ENCODE results near the gene PCOLCE2.
"Not testable (repeated sequence)": the region's sequence is repeated elsewhere in the genome, so short reads cannot be mapped to it uniquely, and the experiment has no call there.

The PCOLCE2 gene

DNA sequence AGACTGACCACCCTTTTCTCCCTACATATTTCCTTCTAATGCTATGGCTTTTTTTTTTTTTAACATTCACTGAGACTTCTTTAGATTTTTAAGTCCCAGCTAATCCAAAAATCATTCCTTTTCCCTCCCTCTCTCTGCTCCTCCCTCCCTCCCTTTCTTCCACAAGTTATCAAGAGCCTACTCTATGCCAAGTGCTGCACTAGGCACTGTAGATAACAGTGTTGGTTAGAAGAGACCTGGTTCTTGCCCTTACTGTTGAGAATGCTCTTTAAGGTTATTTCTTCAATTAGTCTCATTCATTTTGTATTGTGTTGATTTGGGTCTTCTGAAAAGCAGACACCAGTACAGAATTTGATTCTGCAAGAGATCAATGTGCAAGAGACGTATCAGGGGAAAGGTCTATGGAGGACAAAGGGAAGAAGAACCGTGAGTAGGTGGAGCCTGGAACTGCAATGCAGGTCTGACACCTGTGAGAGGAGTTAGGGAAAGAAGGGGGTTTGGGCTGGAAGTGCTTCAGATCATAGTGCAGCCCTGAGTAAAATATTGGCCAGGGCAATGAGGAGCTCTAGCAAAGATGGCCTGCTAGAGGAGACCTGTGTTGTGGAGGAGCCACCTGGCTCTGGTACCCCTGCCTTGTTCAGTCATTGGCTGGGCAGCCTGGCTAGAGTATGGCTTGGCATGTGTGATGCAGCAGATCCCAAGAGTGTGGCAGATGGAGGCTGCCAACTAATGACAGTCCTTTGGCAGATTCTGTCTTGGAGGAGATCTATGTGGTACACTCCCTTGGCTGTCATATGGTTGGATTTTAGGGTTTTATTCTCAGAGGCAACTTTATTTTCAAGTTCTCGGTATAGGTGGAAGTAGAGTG, 9.7 kb upstream of the PCOLCE2 start:
- ATAC-seq: no peak
- DNase-seq: no peak

GRCh38 chr3:142897807-142898206, 8.9 kb upstream of the PCOLCE2 start:
- no peak for DNase-seq
- ATAC-seq: no peak

DNA sequence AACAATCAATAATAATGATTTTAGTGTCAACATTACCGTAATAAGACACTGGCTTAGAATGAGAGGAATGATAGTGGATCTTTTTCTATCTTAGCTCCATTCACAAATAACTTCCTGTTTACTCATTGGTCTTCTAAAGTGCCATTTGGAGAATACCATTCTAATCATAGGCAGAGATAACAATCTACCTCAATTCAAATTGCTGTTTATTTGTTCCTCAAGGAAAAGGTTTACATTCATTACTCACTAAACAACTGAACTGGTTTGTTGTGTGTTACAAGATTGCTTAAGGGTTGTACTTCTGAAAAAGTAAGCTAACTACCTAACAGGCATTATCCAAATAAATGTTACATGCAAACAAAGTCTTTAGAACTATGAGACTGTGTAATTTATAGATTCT, 8.1 kb upstream of the PCOLCE2 start:
- ATAC-seq: no peak
- DNase-seq: no peak

DNA sequence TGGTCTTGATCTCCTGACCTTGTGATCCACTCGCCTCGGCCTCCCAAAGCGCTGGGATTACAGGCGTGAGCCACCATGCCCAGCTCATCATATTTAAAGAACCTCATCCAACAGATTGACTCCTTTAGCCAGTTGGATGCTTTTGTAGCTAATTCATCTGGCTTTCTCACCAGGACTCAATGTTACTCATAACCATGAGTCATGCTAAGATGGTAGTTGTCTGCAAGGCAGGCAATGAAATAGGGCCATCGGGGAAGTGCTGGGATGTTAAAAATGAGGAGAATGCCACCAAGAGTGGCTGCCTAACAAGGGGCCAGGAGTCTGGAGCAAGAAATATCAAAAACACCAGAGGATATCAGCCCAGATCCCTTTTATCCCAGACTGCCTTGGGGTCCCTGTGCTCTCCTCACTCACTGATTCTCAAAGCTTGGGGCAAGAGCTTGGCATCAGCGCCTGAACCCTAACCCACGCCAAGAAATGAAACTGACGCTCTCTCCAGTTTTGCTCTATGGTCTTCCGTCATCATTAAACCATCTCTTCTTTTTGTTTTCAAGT, 7.4 kb upstream of the PCOLCE2 start:
- no peak for ATAC-seq
- DNase-seq: no peak

- no peak for DNase-seq
- no peak for ATAC-seq
Measured at GRCh38 chr3:142894493-142894892, 5.6 kb upstream of the PCOLCE2 start.

DNA sequence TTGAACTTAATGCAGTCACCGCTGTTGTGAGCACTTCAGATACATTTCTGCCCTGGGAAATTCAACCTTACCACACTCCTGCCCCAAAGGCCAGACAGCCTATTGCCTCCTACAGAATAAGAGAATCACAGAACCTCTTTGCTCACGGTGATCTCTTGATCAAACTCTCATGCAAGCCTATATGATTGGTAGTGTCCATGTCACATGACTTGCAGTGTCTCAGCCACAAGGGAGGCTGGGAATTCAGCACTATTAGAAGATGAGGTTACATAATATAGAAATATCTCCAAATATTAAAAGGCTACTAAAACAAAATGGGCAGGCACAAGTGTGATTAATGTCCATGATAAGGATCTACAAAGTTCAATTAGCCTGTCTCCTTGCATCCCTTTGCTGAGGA, 3.8 kb upstream of the PCOLCE2 start:
- DNase-seq (no peak), ATAC-seq (no peak)

DNA sequence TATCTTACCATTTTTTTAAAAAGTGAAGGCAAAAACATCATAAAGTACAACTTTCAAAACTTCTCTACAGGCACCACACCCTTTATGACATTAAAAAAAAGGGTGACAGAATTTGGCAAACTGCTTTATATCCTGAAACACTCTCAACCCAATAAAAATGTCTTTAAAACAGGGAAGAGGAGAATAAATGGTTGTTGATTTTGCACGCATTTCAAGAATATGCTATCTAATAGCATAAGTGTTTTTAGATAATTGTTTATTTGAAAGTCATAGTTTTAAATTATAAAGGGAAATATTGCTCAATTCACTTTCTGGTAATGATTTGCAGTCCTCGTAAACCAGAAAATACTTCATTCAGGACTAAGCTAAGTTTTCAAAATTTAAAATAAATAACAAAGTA, 1.7 kb upstream of the PCOLCE2 start:
- ATAC-seq: no peak
- DNase-seq: no peak

DNA sequence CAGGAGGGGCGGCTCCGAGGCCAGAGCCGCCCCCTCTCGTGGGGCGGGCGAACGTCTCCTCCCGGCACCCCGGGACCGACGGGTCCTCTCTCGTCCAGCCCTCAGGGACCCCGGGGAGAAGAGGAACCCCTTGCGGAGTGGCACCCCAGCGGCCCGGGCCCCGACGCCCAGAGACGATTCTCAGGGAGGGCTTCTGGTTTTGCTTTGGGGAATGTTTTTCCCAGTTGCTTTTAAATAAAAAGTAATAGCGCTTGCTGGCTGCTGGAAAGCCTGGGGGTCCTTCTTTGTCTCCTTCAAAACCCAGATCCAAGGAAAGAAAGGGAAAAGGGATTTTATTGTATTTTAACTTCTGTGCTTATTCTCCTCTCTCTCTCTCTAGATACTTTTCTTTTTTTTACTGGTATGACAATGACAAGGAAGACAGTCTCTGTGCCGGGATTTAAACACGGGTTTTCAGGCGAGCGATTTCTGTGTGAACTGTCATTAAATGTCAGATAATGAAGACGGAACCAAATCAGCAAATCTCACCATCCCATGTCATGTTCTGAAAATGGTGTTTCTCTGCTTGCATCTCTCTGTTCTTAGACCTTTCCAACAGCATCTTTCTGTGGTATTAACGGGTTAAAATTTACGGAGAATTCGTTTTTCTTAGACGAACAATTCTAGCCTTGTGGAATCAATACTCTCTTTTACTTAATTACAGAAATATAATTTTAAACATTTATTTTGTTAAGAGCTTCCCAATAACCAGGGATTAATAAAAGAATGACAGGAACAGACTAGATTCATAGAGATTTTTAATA, 530 bp upstream of the PCOLCE2 start:
- DNase-seq (no peak), ATAC-seq (no peak)

- ATAC-seq: peak; percentile 20
- peak; percentile 15 for DNase-seq
Measured at GRCh38 chr3:142888099-142888480, 793 bp downstream of the PCOLCE2 start.

DNA sequence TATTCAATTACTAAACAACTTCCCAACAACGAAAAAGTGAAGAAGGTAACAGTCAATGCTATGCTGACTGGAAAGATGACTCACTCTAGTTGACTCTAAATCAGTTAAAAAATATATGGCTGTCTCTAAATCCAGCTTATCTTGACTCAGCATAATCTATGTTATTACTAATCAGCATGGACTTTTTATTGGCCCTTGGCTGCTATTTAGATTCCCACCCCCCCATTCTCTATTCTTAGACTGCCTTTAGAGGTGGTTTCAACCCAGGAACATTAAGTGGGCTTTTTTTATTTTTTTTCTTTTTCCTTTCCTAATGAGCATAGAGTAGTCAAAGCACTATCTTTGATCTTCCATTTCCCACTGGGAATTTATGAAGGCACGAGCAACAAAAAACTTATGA, 1.9 kb downstream of the PCOLCE2 start:
- no peak for ATAC-seq

GRCh38 chr3:142886021-142886420, 2.9 kb downstream of the PCOLCE2 start:
- no peak for ATAC-seq
- DNase-seq: no peak

More for the DNA sequence above, 1.9 kb downstream of the PCOLCE2 start:
- no peak for DNase-seq

DNA sequence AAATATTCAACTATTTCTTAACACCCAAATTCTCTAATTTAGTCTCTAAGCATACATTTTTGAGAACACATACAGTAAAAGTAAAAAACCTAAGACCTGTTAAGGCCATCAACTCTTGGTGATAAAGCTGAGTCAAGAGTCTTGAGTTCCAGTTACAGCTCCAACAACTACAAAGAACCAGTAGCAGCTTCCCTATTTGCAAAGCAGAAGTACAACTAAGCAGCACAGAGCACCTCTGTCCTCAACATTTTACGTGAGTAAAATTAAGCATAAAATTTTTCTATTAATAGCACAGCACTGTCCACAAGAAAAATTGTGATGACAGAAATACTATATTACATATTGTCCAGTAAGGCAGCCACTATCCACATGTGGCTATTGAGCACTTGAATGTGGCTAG, 4.4 kb downstream of the PCOLCE2 start:
- ATAC-seq: no peak
- DNase-seq: no peak

- ATAC-seq, DNase-seq: not testable (repeated sequence)
Measured at GRCh38 chr3:142883534-142883933, 5.3 kb downstream of the PCOLCE2 start.

GRCh38 chr3:142881445-142882224, 7.2 kb downstream of the PCOLCE2 start:
- ATAC-seq (no peak), DNase-seq (no peak)

DNA sequence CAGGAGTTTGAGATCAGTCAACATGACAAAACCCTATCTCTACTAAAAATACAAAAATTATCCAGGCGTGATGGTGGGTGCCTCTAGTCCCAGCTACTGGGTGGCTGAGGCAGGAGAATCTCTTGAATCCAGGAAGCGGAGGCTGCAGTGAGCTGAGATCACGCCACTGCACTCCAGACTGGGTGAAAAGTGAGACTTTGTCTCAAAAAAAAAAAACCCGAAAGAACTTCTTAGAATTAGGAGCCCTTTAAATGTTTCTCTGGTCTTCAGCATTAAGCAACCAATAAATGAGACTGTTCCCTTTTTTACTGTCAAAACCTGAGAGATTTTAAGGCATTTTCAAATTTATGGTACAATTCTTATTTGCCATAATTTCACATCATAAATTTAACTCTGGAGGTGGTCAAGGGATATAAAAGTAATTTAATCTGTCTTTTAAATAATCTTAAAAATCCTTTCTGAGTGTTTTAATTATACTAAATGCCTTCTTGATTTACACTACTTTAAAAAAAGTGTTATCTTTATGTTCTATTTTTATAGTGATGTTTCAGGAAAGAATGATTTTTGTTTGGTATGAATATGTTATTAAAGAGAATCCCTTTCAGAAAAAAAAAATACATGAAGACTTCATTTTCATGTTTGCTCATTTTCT, 10.1 kb downstream of the PCOLCE2 start:
- ATAC-seq (no peak), DNase-seq (no peak)

- DNase-seq (no peak), ATAC-seq (no peak)
Measured at GRCh38 chr3:142876417-142876816, 12.5 kb downstream of the PCOLCE2 start.

DNA sequence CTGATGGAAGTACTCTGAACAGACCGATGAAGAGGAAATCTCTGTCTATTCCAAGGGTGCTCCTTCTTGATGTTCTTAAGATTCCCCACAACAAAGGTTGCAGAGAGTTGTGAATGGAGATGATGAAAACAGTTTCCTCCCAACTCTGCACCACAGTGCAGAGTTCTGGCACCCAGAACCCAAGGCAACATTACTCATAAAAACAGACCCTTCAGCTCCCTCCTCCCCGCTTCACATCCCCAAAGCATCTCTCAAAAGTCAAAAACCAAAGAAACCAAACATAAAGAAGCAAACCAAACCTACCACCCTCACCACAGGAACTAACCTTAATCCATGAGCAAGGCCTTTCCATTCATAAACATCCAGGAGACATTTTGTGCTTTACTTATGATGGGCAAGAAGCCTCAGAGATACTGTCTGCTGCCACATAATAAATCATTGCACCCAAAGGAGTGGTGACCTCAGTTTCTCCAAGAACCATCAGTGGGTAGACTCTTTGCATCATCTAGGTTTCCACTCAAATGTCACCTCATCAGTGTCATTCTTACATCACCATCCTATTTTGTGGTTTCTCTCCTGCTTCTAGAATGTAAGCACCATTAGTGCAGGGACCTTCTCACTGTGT, 13.2 kb downstream of the PCOLCE2 start:
- ATAC-seq (peak; percentile 89), DNase-seq (peak; percentile 6)

- no peak for ATAC-seq
- DNase-seq: no peak
Measured at GRCh38 chr3:142875099-142875498, 13.8 kb downstream of the PCOLCE2 start.

GRCh38 chr3:142868382-142868781, 20.5 kb downstream of the PCOLCE2 start:
- ATAC-seq, DNase-seq: not testable (repeated sequence)

DNA sequence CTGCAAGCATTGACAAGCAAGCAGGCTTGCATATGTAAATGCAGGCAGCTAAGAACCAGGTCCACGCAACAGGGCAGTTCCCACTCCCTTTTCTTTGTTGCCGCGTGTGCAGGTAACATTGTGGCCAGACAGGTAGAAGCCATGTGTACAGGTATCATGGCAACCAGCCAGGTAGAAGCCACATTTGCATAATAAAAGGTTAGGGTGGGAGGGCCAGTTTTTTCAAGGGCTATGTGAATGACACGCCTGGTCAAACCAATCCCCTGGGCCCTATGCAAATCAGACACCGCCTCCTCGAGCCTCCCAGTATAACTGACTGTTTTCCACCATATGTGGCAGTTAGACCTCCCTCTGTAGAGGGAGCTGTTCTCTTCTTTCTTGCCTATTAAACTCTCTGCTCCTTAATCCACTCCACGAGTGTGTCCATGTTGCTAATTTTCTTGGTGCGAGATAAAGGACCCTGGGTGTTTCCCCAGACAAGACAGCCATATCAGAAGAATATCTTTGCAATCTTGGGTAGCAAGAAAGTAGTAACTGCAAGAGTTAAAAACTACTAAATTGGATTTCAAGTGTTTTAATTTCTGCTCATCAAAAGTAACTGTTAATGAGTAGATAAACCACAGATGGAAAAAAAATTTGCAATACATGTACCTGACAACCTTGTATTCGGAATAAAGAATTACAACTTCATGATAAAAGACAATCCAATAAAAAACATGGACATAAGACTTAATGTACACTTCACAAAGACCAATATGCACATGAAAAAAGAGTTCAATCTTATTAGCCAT, 21.8 kb downstream of the PCOLCE2 start:
- DNase-seq: no peak
- ATAC-seq: no peak

Data from stimulated activated naive CD8-positive, alpha-beta T cell treated with anti-CD3 and anti-CD28 coated beads, Interleukin-15, Interleukin-2, amounts not matched to agents 100 U/mL and 50 U/mL, for 24 hours (primary cell).